ENCODE measurements around the gene AFAP1L2. TPM values are rescaled to one million over a fixed set of nuclear protein-coding genes. Genes with fewer than 3 reads are reported as not detected.

The AFAP1L2 gene
- total and polyA plus RNA-seq, 7 experiments from 2014 or later: 0.56 to 3.0 (median 1.5) TPM

DNA sequence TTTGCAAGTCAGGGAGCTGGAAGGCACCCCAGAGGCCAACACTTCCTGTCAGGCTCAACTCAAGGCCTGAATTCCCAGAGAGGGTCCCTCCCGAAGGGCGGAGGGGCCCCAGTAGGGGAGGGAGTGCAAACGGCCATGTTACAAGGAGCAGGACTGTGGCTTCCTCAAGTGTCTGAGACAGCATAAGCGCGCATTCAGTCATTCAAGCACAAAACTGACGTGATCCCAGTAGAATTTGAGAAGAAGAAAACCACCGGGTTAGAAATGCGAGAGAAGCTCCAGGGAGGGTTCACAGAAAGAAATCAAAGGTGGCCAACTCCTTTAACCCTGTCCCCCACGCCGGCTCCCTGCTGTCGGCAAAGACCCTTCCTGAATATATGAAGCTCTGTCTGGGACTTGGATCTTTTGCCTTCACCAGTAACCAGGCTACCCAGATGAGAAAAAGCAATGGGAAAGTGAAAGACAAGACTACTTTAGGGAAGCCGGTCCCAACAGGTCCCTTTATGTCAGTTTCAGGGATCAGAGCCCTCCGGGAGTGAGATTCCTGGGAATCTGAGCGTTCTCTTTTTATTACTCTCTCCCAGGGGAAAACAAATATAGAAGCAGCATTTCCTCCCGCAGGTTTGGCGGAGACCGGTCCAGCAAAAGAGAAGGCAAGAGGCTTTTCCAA is 1.3 kb downstream of the AFAP1L2 start:
- H3K4me3 ChIP-seq (ENCODE audit: low read length): no peak overlapping the region
- intact Hi-C loops (cut with micrococcal nuclease): no loop called here
- POLR2A ChIA-PET: no interaction called here
- Mint-ChIP-seq H3K27me3 (peaks cover 62 to 82% (median 74%) of the 10 kb centered on the region in 5 donors), H3K4me3 (peak overlapping the region in 8 of 10 donors; percentile 31 to 69 (median 49)), H3K36me3 (peaks cover 0 to 10% (median 0%) of the 10 kb centered on the region in 5 donors), H3K27ac (no peak overlapping the region), H3K9me3 (peaks cover 0 to 5% (median 3%) of the 10 kb centered on the region in 11 donors), H3K4me1 (peaks cover 7 to 17% (median 10%) of the 10 kb centered on the region in 7 donors)
- H3K36me3 ChIP-seq (ENCODE audit: control insufficient read depth in 2 of 3, insufficient read depth in 3 of 3, low read length in 3 of 3): no peaks in the 10 kb centered on the region
- no peak overlapping the region for H3K27ac ChIP-seq (ENCODE audit: low read depth, low read length)
- CTCF ChIA-PET: no interaction called here
- ATAC-seq (no peak), DNase-seq (no peak)
- no peaks in the 10 kb centered on the region for H3K4me1 ChIP-seq (ENCODE audit: control insufficient read depth in 2 of 2, insufficient read depth in 2 of 2, low read length in 2 of 2)
- H3K9me3 ChIP-seq (ENCODE audit: control insufficient read depth in 2 of 3, low read length in 3 of 3): no peaks in the 10 kb centered on the region
- no peaks in the 10 kb centered on the region for H3K27me3 ChIP-seq (ENCODE audit: control insufficient read depth in 2 of 2, insufficient read depth in 2 of 2, low read length in 2 of 2)

DNA sequence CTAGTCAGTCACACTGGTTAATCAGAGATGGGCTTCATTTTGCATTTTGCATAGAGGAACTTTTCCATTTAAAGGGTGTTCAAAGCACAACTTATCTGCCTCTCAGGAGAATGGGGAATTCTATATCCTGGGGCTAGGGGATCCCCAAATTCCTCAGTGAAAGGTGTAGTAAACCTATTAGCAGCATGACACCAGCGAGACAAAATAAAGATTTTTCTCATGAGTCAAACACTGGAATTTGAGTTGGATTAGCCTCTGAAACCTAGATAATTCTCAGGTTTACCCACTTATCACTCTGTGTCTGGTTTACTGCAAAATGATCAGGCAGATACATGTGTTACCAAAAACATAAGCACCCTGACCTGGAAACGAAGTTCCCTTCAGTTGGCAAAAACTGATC is 2.1 kb downstream of the AFAP1L2 start:
- Histone ChIP-seq H3K4me3 (ENCODE audit: low read length) (no peak overlapping the region), H3K27ac (ENCODE audit: low read depth, low read length) (no peak overlapping the region), H3K36me3 (ENCODE audit: control insufficient read depth in 2 of 3, insufficient read depth in 3 of 3, low read length in 3 of 3) (no peaks in the 10 kb centered on the region), H3K4me1 (ENCODE audit: control insufficient read depth in 2 of 2, insufficient read depth in 2 of 2, low read length in 2 of 2) (no peaks in the 10 kb centered on the region), H3K27me3 (ENCODE audit: control insufficient read depth in 2 of 2, insufficient read depth in 2 of 2, low read length in 2 of 2) (no peaks in the 10 kb centered on the region), H3K9me3 (ENCODE audit: control insufficient read depth in 2 of 3, low read length in 3 of 3) (no peaks in the 10 kb centered on the region)
- Mint-ChIP-seq H3K4me1 (peaks cover 7 to 20% (median 16%) of the 10 kb centered on the region in 7 donors), H3K4me3 (peak overlapping the region in 1 of 10 donors; percentile 31), H3K36me3 (peaks cover 0 to 10% (median 0%) of the 10 kb centered on the region in 5 donors), H3K27me3 (peaks cover 58 to 82% (median 72%) of the 10 kb centered on the region in 5 donors), H3K9me3 (peaks cover 0 to 5% (median 3%) of the 10 kb centered on the region in 11 donors), H3K27ac (no peak overlapping the region)
- intact Hi-C loops (cut with micrococcal nuclease): no loop called here
- DNase-seq (no peak), ATAC-seq (no peak)
- ChIA-PET POLR2A (no interaction called here), CTCF (no interaction called here)

DNA sequence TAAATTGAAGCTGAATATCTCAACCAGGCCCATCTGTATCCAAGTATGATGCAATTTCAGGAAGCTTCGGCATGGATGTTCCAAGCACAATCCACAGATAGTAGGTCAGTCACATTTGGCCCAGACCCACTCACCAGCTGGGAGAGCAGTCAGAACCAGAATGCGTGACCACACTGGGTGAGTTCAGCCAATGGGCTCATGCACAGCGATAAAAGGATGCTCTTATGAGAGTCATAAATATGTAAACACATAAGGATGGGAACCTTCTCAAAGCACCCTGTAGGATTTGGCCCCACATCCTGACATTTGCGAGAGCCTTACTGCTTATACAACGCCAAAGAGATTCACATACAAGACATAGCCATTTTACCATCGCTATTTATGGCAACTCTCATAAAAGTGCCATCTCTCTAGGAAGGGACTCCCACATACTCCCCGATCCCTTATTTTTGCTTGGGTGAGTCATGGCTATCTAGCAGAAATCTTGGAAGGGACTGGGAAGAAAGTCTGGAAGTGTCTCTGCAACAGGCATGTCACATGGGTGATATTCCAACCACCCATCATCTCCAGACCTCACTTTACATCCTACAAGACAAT is 3.0 kb downstream of the AFAP1L2 start:
- H3K27me3 ChIP-seq (ENCODE audit: control insufficient read depth in 2 of 2, insufficient read depth in 2 of 2, low read length in 2 of 2): peaks cover 0 to 1% of the 10 kb centered on the region in 2 donors

DNA sequence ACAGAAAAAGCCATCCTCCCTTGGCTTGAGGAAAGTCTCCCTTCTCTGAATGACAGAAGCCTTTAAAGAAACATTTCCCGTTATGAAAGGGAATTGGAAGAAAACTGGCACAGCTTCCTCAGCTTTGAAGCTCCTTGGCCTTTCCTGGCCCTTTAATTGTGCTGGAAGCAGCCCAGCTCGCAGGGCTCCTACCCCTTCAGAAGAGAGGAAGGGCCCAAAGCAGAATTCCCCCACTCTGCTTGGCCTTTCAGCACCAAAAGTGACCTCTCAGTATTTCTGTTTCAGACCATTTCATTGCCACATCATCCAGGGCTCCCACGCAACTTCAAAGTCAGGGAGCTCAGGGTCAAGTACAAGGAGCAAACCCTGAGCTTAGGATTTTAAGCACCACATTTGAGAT is 4.2 kb downstream of the AFAP1L2 start:
- ATAC-seq (no peak), DNase-seq (no peak)
- no peak overlapping the region for H3K27ac Mint-ChIP-seq
- peaks cover 0 to 5% (median 0%) of the 10 kb centered on the region in 5 donors for H3K36me3 Mint-ChIP-seq
- H3K9me3 Mint-ChIP-seq: no peaks in the 10 kb centered on the region
- peaks cover 45 to 83% (median 66%) of the 10 kb centered on the region in 5 donors for H3K27me3 Mint-ChIP-seq
- no peak overlapping the region for H3K4me3 ChIP-seq (ENCODE audit: low read length)
- H3K27ac ChIP-seq (ENCODE audit: low read depth, low read length): no peak overlapping the region
- CTCF ChIA-PET: no interaction called here
- POLR2A ChIA-PET: no interaction called here
- no peak overlapping the region for H3K4me3 Mint-ChIP-seq
- peaks cover 0 to 4% of the 10 kb centered on the region in 2 donors for H3K27me3 ChIP-seq (ENCODE audit: control insufficient read depth in 2 of 2, insufficient read depth in 2 of 2, low read length in 2 of 2)
- peaks cover 7 to 22% (median 10%) of the 10 kb centered on the region in 7 donors for H3K4me1 Mint-ChIP-seq
- H3K9me3 ChIP-seq (ENCODE audit: control insufficient read depth in 2 of 3, low read length in 3 of 3): no peaks in the 10 kb centered on the region
- no peaks in the 10 kb centered on the region for H3K4me1 ChIP-seq (ENCODE audit: control insufficient read depth in 2 of 2, insufficient read depth in 2 of 2, low read length in 2 of 2)
- intact Hi-C loops (cut with micrococcal nuclease): no loop called here
- no peaks in the 10 kb centered on the region for H3K36me3 ChIP-seq (ENCODE audit: control insufficient read depth in 2 of 3, insufficient read depth in 3 of 3, low read length in 3 of 3)

More for the DNA sequence above, 3.0 kb downstream of the AFAP1L2 start:
- Mint-ChIP-seq H3K4me1 (peaks cover 7 to 22% (median 16%) of the 10 kb centered on the region in 7 donors), H3K4me3 (no peak overlapping the region), H3K27me3 (peaks cover 53 to 83% (median 76%) of the 10 kb centered on the region in 5 donors), H3K36me3 (peaks cover 0 to 6% (median 0%) of the 10 kb centered on the region in 5 donors), H3K9me3 (peaks cover 0 to 3% (median 0%) of the 10 kb centered on the region in 11 donors), H3K27ac (no peak overlapping the region)
- ATAC-seq (no peak), DNase-seq (no peak)
- intact Hi-C loops (cut with micrococcal nuclease): no loop called here
- H3K27ac ChIP-seq (ENCODE audit: low read depth, low read length): no peak overlapping the region
- CTCF ChIA-PET: no interaction called here
- H3K9me3 ChIP-seq (ENCODE audit: control insufficient read depth in 2 of 3, low read length in 3 of 3): no peaks in the 10 kb centered on the region
- H3K36me3 ChIP-seq (ENCODE audit: control insufficient read depth in 2 of 3, insufficient read depth in 3 of 3, low read length in 3 of 3): no peaks in the 10 kb centered on the region
- H3K4me3 ChIP-seq (ENCODE audit: low read length): no peak overlapping the region
- POLR2A ChIA-PET: no interaction called here
- H3K4me1 ChIP-seq (ENCODE audit: control insufficient read depth in 2 of 2, insufficient read depth in 2 of 2, low read length in 2 of 2): no peaks in the 10 kb centered on the region

DNA sequence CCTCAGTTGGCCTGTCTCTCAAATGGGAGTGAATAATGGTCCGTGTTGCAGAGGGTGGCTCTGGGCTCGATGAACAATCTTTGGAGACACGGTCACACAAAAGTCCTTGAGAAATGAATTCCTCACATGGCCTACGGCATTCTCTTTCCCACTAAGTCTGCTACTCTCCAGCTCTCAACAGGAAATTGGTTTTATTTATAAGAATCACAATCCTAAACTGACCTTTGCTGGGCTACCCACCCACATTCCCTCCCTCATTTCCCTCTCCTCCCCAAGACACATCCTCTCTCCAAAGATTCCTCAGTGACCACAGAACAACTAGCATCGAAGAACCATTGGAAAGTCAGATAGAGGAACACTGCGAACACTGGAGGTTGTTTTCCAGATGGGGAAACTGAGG is 4.7 kb downstream of the AFAP1L2 start:
- Mint-ChIP-seq H3K36me3 (peaks cover 0 to 5% (median 0%) of the 10 kb centered on the region in 5 donors), H3K27me3 (peaks cover 40 to 83% (median 66%) of the 10 kb centered on the region in 5 donors), H3K4me1 (peaks cover 7 to 26% (median 9%) of the 10 kb centered on the region in 7 donors), H3K4me3 (no peak overlapping the region), H3K27ac (no peak overlapping the region), H3K9me3 (no peaks in the 10 kb centered on the region)
- Histone ChIP-seq H3K4me1 (ENCODE audit: control insufficient read depth in 2 of 2, insufficient read depth in 2 of 2, low read length in 2 of 2) (no peaks in the 10 kb centered on the region), H3K27me3 (ENCODE audit: control insufficient read depth in 2 of 2, insufficient read depth in 2 of 2, low read length in 2 of 2) (peaks cover 0 to 4% of the 10 kb centered on the region in 2 donors), H3K9me3 (ENCODE audit: control insufficient read depth in 2 of 3, low read length in 3 of 3) (no peaks in the 10 kb centered on the region), H3K27ac (ENCODE audit: low read depth, low read length) (no peak overlapping the region), H3K4me3 (ENCODE audit: low read length) (no peak overlapping the region), H3K36me3 (ENCODE audit: control insufficient read depth in 2 of 3, insufficient read depth in 3 of 3, low read length in 3 of 3) (no peaks in the 10 kb centered on the region)
- ATAC-seq (no peak), DNase-seq (no peak)
- intact Hi-C loops (cut with micrococcal nuclease): no loop called here
- POLR2A ChIA-PET: no interaction called here
- CTCF ChIA-PET: no interaction called here

DNA sequence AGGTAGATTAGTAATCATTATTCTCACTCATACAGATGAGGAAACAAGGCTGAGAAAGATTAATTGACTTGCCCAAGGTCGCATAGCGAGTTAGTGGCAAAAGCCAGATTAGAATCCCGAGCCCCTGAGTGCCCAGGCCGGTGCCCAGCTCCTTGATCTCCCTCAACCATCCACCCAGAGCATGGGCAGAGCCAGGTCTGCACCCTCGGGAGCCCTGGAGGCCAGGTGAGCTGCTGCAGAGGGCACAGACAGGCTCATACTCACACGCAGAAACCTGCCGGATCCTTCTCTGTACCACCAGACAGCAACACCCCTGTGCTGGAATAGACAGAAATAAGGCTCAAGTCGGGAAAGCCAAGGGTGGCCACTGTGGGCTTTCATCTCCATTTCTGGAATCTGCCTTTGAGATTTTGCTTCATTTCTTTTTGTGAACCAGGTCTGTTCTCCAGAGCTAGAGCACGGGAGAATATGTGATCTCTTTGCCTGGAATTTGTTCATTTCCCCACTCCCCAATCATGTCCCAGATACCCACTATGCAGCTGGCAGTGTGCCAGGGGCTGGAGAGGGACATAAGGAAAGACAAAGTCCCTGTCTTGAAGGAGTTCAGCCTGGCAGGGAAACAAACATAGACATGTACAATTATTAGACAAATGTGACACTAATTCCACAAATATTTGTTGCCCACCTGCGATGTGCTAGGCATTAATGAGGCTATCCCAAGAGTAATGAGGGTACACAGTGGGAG is 5.5 kb downstream of the AFAP1L2 start:
- ChIA-PET POLR2A (no interaction called here), CTCF (no interaction called here)
- Mint-ChIP-seq H3K4me3 (no peak overlapping the region), H3K27ac (no peak overlapping the region), H3K36me3 (peaks cover 0 to 5% (median 0%) of the 10 kb centered on the region in 5 donors), H3K4me1 (peaks cover 7 to 26% (median 9%) of the 10 kb centered on the region in 7 donors), H3K9me3 (no peaks in the 10 kb centered on the region), H3K27me3 (peaks cover 40 to 84% (median 72%) of the 10 kb centered on the region in 5 donors)
- no peaks in the 10 kb centered on the region for H3K9me3 ChIP-seq (ENCODE audit: control insufficient read depth in 2 of 3, low read length in 3 of 3)
- intact Hi-C loops (cut with micrococcal nuclease): no loop called here
- no peak overlapping the region for H3K4me3 ChIP-seq (ENCODE audit: low read length)
- H3K4me1 ChIP-seq (ENCODE audit: control insufficient read depth in 2 of 2, insufficient read depth in 2 of 2, low read length in 2 of 2): no peaks in the 10 kb centered on the region
- ATAC-seq (no peak), DNase-seq (no peak)
- H3K27me3 ChIP-seq (ENCODE audit: control insufficient read depth in 2 of 2, insufficient read depth in 2 of 2, low read length in 2 of 2): peaks cover 0 to 4% of the 10 kb centered on the region in 2 donors
- H3K36me3 ChIP-seq (ENCODE audit: control insufficient read depth in 2 of 3, insufficient read depth in 3 of 3, low read length in 3 of 3): no peaks in the 10 kb centered on the region
- no peak overlapping the region for H3K27ac ChIP-seq (ENCODE audit: low read depth, low read length)
